Stimulated activated effector memory CD8-positive, alpha-beta T cell treated with anti-CD3 and anti-CD28 coated beads, Interleukin-12 subunit alpha, Interleukin-12 subunit beta, amount 100 ng/mL, for 72 hours (primary cell): ENCODE data around the gene TMA7B.

Source experiments
- ATAC-seq: fragments of 150-1000 bp; cut with Tn5 transposase; 2 replicates; pipeline ENCODE4 v1.10.0; 2021
- DNase-seq, 2 donors: peaks; one replicate each; pipeline ENCODE4 v3.0.0; 2021 to 2022; ENCODE audit warnings: low spot score in 2 of 2
- H3K27ac Mint-ChIP-seq: one replicate; pipeline ENCODE4 v1.8.0; 2022; ENCODE audit warnings: mild to moderate bottlenecking, mixed read lengths
- H3K36me3 Mint-ChIP-seq: one replicate; pipeline ENCODE4 v1.8.0; 2022; ENCODE audit warnings: mild to moderate bottlenecking, mixed read lengths
- H3K4me1 Mint-ChIP-seq: one replicate; pipeline ENCODE4 v1.8.0; 2022; ENCODE audit warnings: mixed read lengths
- H3K4me3 Mint-ChIP-seq: one replicate; pipeline ENCODE4 v1.8.0; 2022; ENCODE audit warnings: mild to moderate bottlenecking, mixed read lengths
- H3K9me3 Mint-ChIP-seq: one replicate; pipeline ENCODE4 v1.8.0; 2022; ENCODE audit warnings: mixed read lengths

Gene TMA7B

GRCh38 chr22:39959640-39960447 lies at the start of gene TMA7B:
Gene TMA7B (plus strand): TSS chr22:39960397. CDS start chr22:39964375, 3,978 bp downstream.
- no peaks in the 10 kb centered on the region for H3K9me3 Mint-ChIP-seq

GRCh38 chr22:39910876-39911613 lies 49.2 kb upstream of the TMA7B start:
- Mint-ChIP-seq H3K4me3 (peak overlapping the region; percentile 72), H3K4me1 (peaks cover 78% of the 10 kb centered on the region), H3K27ac (peak overlapping the region; percentile 88), H3K36me3 (peaks cover 26% of the 10 kb centered on the region), H3K9me3 (no peaks in the 10 kb centered on the region)
- ATAC-seq (no peak), DNase-seq (peak in 1 of 2 donors; percentile 54)

More at GRCh38 chr22:39959640-39960447, at the start of gene TMA7B:
- no peak for DNase-seq
- H3K27ac Mint-ChIP-seq = peak within 1 kb of the TSS; percentile 48
- H3K4me1 Mint-ChIP-seq = peaks cover 86% of the 10 kb centered on the region
- peak within 1 kb of the TSS; percentile 41 for H3K4me3 Mint-ChIP-seq
- H3K36me3 Mint-ChIP-seq = peaks cover 99% of the 10 kb centered on the region
- peak; percentile 24 for ATAC-seq

DNA sequence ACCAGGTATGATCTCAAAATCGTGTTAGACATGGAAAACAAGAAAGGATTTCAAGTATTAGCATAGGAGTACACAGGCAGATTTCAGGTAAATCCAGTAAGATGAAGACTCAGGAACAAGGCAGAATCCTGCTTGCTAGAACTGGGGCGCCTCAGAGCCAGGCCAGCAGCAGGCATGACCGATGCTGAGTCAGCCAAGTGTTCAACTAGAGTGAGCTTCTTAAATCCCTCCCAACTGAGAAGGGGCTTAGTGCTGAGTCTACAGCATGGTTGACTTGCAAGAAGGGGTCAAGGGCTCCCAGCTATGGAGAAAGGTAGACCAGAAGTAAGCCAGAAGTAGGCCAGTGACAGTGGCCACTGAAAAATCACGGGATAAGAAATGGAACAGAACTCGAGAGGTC lies 46.9 kb upstream of the TMA7B start:
- DNase-seq (no peak), ATAC-seq (peak; percentile 27)
- peaks cover 18% of the 10 kb centered on the region for H3K36me3 Mint-ChIP-seq
- H3K4me3 Mint-ChIP-seq = peak overlapping the region; percentile 72
- H3K27ac Mint-ChIP-seq = peak overlapping the region; percentile 88
- peaks cover 89% of the 10 kb centered on the region for H3K4me1 Mint-ChIP-seq
- no peaks in the 10 kb centered on the region for H3K9me3 Mint-ChIP-seq

DNA sequence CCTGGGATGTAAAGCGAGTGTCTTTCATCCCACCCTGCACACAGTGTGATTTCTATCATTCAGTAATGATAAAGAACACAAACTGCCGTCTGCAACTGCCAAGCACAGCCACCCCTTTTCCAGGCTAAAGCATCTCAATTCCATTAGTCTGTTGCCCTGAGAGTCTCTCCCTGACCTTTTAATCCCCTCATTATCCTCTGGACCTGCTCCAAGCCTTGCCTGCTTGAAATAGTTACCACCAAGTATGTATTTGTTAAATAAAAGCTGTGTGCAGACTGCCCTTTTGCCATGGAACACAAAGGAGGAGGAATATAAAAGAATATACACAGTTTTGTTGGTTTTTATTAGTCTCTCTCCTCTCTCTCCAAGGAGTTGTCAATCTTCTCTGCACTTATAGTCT lies 46.3 kb upstream of the TMA7B start:
- peaks cover 19% of the 10 kb centered on the region for H3K36me3 Mint-ChIP-seq
- DNase-seq (no peak), ATAC-seq (no peak)
- H3K4me3 Mint-ChIP-seq = peak overlapping the region; percentile 72
- peaks cover 87% of the 10 kb centered on the region for H3K4me1 Mint-ChIP-seq
- peak overlapping the region; percentile 88 for H3K27ac Mint-ChIP-seq
- H3K9me3 Mint-ChIP-seq = no peaks in the 10 kb centered on the region

DNA sequence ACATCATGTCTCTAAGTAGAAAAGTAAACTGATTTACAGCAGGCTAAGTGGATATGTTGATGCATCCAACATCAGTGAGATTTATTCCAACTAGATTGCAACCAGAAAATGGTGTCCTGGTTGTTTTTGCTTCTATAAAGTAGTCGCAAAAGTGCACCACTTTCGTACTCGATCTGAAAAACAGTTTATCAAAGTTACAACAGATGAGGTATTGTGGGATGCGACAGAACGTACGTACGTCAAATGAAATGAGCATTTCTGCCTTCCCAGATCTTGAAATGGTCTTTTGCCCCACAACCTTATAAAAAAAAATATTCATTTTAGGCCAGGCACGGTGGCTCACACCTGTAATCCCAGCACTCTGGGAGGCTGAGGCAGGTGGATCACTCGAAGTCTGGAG lies 45.6 kb upstream of the TMA7B start:
- no peaks in the 10 kb centered on the region for H3K9me3 Mint-ChIP-seq
- peaks cover 85% of the 10 kb centered on the region for H3K4me1 Mint-ChIP-seq
- H3K4me3 Mint-ChIP-seq = peak overlapping the region; percentile 72
- peaks cover 22% of the 10 kb centered on the region for H3K36me3 Mint-ChIP-seq
- no peak for ATAC-seq
- H3K27ac Mint-ChIP-seq = peak overlapping the region; percentile 88
- DNase-seq = no peak

DNA sequence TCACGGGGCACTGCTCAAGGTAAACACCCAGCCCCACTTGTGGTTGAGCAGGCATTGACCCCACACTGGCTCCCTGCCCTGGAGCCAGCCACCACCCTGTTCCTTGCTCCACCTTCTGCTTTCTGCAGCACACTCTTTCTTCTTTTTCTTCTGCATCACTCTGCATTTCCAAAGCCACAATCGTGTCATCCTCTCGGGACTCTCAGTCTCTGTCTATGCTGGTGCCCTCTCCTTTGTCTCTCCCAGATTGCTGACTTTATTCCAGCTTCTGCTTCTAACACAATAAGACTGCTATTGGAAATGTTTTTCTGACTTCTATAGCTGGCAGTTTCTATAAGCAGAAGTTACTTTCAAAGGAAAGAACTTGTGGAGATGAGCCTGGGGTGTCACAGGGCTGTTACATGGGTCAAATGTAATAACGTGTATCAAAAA lies 44.9 kb upstream of the TMA7B start:
- Mint-ChIP-seq H3K4me1 (peaks cover 85% of the 10 kb centered on the region), H3K4me3 (peak overlapping the region; percentile 72), H3K36me3 (peaks cover 25% of the 10 kb centered on the region), H3K27ac (peak overlapping the region; percentile 88), H3K9me3 (no peaks in the 10 kb centered on the region)
- ATAC-seq (no peak), DNase-seq (no peak)

- Mint-ChIP-seq H3K4me3 (peak overlapping the region; percentile 72), H3K4me1 (peaks cover 85% of the 10 kb centered on the region), H3K36me3 (peaks cover 29% of the 10 kb centered on the region), H3K9me3 (no peaks in the 10 kb centered on the region), H3K27ac (peak overlapping the region; percentile 88)
- no peak for ATAC-seq
- DNase-seq = no peak
Measured at GRCh38 chr22:39916496-39916895, 43.7 kb upstream of the TMA7B start.

- H3K9me3 Mint-ChIP-seq = no peaks in the 10 kb centered on the region
- no peak for DNase-seq
- peak overlapping the region; percentile 72 for H3K4me3 Mint-ChIP-seq
- peaks cover 85% of the 10 kb centered on the region for H3K4me1 Mint-ChIP-seq
- H3K27ac Mint-ChIP-seq = peak overlapping the region; percentile 88
- ATAC-seq = no peak
- peaks cover 34% of the 10 kb centered on the region for H3K36me3 Mint-ChIP-seq
Measured at GRCh38 chr22:39917197-39917643, 43.0 kb upstream of the TMA7B start.

DNA sequence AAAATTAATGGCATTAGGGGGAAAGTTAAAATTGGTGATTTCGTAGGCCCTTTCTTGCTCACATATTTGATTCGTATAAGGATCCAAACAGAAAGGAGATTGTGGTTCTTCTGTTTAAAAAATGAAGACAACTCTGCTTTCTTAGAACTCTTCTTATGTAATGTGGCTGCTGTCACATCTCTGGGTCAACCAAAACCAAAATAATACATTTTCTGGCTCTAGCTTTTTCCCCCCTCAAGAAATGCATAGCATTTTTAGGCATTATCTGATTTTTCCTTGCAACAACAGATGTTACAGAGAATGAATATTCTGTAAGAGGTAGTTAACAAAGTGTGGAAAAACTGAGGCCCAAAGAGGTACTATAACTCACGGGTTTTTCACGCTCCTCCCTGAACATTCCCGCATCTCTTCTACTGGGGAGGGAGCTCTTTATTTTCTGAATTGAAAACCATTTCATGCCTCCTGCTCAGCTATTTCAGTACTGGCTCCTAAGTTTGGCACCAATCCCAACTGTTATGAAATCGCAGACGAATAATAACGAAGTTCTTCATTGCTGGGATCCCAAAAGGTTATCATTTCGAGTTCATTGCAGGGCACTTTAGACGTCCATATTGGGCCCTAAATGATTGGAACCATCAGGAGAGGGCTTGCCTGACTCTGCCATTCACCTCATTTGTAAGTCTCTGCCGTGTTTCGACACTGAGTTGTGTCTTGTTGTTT lies 42.3 kb upstream of the TMA7B start:
- H3K36me3 Mint-ChIP-seq = peaks cover 34% of the 10 kb centered on the region
- peaks cover 84% of the 10 kb centered on the region for H3K4me1 Mint-ChIP-seq
- DNase-seq (no peak), ATAC-seq (no peak)
- H3K27ac Mint-ChIP-seq = peak overlapping the region; percentile 88
- no peaks in the 10 kb centered on the region for H3K9me3 Mint-ChIP-seq
- H3K4me3 Mint-ChIP-seq = peak overlapping the region; percentile 72

- no peaks in the 10 kb centered on the region for H3K9me3 Mint-ChIP-seq
- no peak overlapping the region for H3K4me3 Mint-ChIP-seq
- peak in 1 of 2 donors; percentile 83 for DNase-seq
- no peak overlapping the region for H3K27ac Mint-ChIP-seq
- H3K4me1 Mint-ChIP-seq = peaks cover 87% of the 10 kb centered on the region
- peaks cover 34% of the 10 kb centered on the region for H3K36me3 Mint-ChIP-seq
- peak; percentile 87 for ATAC-seq
Measured at GRCh38 chr22:39920134-39920743, 40.0 kb upstream of the TMA7B start.

GRCh38 chr22:39923696-39924095 lies 36.5 kb upstream of the TMA7B start:
- Mint-ChIP-seq H3K4me3 (no peak overlapping the region), H3K4me1 (peaks cover 72% of the 10 kb centered on the region), H3K36me3 (peaks cover 43% of the 10 kb centered on the region), H3K9me3 (no peaks in the 10 kb centered on the region), H3K27ac (no peak overlapping the region)
- DNase-seq = no peak
- ATAC-seq = no peak

GRCh38 chr22:39924286-39924685 lies 35.9 kb upstream of the TMA7B start:
- peaks cover 71% of the 10 kb centered on the region for H3K4me1 Mint-ChIP-seq
- no peaks in the 10 kb centered on the region for H3K9me3 Mint-ChIP-seq
- H3K4me3 Mint-ChIP-seq = no peak overlapping the region
- no peak overlapping the region for H3K27ac Mint-ChIP-seq
- H3K36me3 Mint-ChIP-seq = peaks cover 42% of the 10 kb centered on the region
- ATAC-seq (no peak), DNase-seq (no peak)

- H3K4me1 Mint-ChIP-seq = peaks cover 61% of the 10 kb centered on the region
- DNase-seq = no peak
- H3K4me3 Mint-ChIP-seq = no peak overlapping the region
- no peaks in the 10 kb centered on the region for H3K9me3 Mint-ChIP-seq
- no peak for ATAC-seq
- no peak overlapping the region for H3K27ac Mint-ChIP-seq
- peaks cover 32% of the 10 kb centered on the region for H3K36me3 Mint-ChIP-seq
Measured at GRCh38 chr22:39925273-39925672, 34.9 kb upstream of the TMA7B start.

DNA sequence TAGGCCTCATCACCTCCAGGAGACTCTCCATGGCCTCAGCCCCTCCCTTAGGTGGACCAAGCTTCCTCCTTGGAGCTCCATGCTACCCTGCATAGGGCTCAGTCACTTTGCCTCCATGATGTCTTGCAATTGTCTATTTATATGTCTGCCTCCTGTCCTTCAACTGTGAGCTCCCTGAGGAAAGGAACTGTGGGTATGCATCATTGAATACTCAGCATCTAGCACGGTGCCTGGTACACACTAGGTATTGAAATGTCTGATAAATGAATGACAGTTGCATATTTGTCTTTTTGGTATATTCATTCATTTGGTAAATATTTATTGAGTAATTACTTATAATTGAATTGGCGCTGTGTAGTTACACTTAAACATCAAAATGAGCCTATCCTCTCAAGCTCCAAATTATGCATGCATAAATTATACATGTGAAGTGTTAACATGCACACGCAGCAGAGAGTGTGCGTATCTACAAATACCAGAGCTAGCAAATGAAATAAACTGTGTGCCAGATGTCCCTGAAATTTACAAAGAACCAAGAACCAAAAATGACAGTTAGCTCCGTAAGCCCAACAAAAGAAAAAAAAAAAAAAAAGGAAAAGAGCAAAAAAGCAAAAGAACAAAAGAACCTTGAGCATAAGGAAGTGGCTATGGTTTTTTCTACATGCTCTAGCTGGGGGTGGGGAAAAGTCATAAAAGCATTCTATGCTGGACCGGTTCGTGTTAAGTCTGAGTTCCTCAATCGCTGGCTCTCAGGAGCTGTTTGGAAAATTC lies 34.1 kb upstream of the TMA7B start:
- Mint-ChIP-seq H3K9me3 (no peaks in the 10 kb centered on the region), H3K4me3 (no peak overlapping the region), H3K36me3 (peaks cover 25% of the 10 kb centered on the region), H3K4me1 (peaks cover 52% of the 10 kb centered on the region), H3K27ac (no peak overlapping the region)
- no peak for DNase-seq
- no peak for ATAC-seq
